SK-N-SH (cell line): ENCODE results near the gene GPR68. TPM values are rescaled to one million over a fixed set of nuclear protein-coding genes. Genes with fewer than 3 reads are reported as not detected.

ENCODE experiments used
- CTCF ChIA-PET: fragments of 300-600, 350-600 bp; formaldehyde crosslinking; extraction: SDS; loops from one replicate; lab custom pipeline; 2021; lab: Yijun Ruan, JAX
- POLR2A ChIA-PET: fragments of 350-600 bp; sonication (Branson Sonifier 250); formaldehyde crosslinking; extraction: SDS; loops from one replicate; lab custom pipeline; 2020; ENCODE audit warnings: antibody characterized with exemption, inconsistent platforms; lab: Yijun Ruan, JAX
- DNase-seq: peaks from one replicate; pipeline ENCODE4 v3.0.0; 2012
- H2AFZ ChIP-seq: fragments of 200-600 bp; sonication (generic); 2 replicates; pipeline ENCODE4 v1.8.1; 2016; ENCODE audit warnings: antibody characterized with exemption, mild to moderate bottlenecking, low read depth
- H3F3A ChIP-seq: fragments of 200-600 bp; sonication (generic); replicated peaks from 2 replicates; pipeline ENCODE3; 2016; ENCODE audit warnings: antibody characterized with exemption, mild to moderate bottlenecking; ENCODE audit not compliant: insufficient read depth
- H3K27ac ChIP-seq, 2 experiments: fragments of 200-500 bp in 1 of 2; fragments of 200-600 bp in 1 of 2; sonication (Bioruptor generic) in 1 of 2; sonication (generic), shearing (Covaris generic) in 1 of 2; 2 replicates each; pipeline versions ENCODE4 v1.5.1 to v1.6.1; 2014 to 2016; ENCODE audit warnings: low read depth in 2 of 2, inconsistent platforms in 1 of 2, low read length in 1 of 2, mild to moderate bottlenecking in 1 of 2, mixed read lengths in 1 of 2
- H3K27me3 ChIP-seq: fragments of 200-600 bp; sonication (generic), shearing (Covaris generic); 2 replicates; pipeline ENCODE4 v1.6.1; 2016; ENCODE audit warnings: mixed run types; ENCODE audit not compliant: insufficient read depth
- H3K36me3 ChIP-seq, 2 experiments: fragments of 200-500 bp in 1 of 2; fragments of 200-600 bp in 1 of 2; sonication (Bioruptor generic) in 1 of 2; sonication (generic) in 1 of 2; replicated peaks in 1 of 2; 2 replicates each; pipeline versions ENCODE3 to v1.5.1; 2014 to 2016; ENCODE audit warnings: low read length in 1 of 2, mild to moderate bottlenecking in 1 of 2; ENCODE audit not compliant: insufficient read depth in 2 of 2, control insufficient read depth in 1 of 2
- H3K4me1 ChIP-seq, 2 experiments: fragments of 200-500 bp in 1 of 2; fragments of 200-600 bp in 1 of 2; sonication (Bioruptor generic) in 1 of 2; sonication (generic), shearing (Covaris generic) in 1 of 2; 2 replicates each; pipeline versions ENCODE4 v1.5.1 to v1.6.1; 2014 to 2016; ENCODE audit warnings: low read depth in 1 of 2, low read length in 1 of 2, mixed run types in 1 of 2; ENCODE audit not compliant: insufficient read depth in 2 of 2, control insufficient read depth in 1 of 2
- H3K4me2 ChIP-seq: fragments of 200-600 bp; sonication (generic), shearing (Covaris generic); 2 replicates; pipeline ENCODE4 v1.6.1; 2017; ENCODE audit warnings: mixed run types
- H3K4me3 ChIP-seq, 2 experiments: fragments of 200-500 bp in 1 of 2; fragments of 200-600 bp in 1 of 2; sonication (Bioruptor generic) in 1 of 2; sonication (generic), shearing (Covaris generic) in 1 of 2; 2 replicates each; pipeline versions ENCODE4 v1.5.1 to v1.8.1; 2014 to 2016; ENCODE audit warnings: low read depth in 2 of 2, inconsistent platforms in 1 of 2, low read length in 1 of 2, mild to moderate bottlenecking in 1 of 2, mixed read lengths in 1 of 2, moderate library complexity in 1 of 2
- H3K79me2 ChIP-seq: fragments of 200-600 bp; sonication (generic); 2 replicates; pipeline ENCODE4 v1.8.1; 2017; ENCODE audit warnings: mild to moderate bottlenecking; ENCODE audit not compliant: insufficient read depth
- H3K9ac ChIP-seq: fragments of 200-600 bp; sonication (generic); 2 replicates; pipeline ENCODE4 v1.6.1; 2017; ENCODE audit warnings: mixed run types
- H3K9me2 ChIP-seq: fragments of 200-600 bp; sonication (generic); 2 replicates; pipeline ENCODE4 v1.6.1; 2017; ENCODE audit warnings: mixed run types
- H3K9me3 ChIP-seq: fragments of 200-600 bp; sonication (generic); 2 replicates; pipeline ENCODE4 v1.6.1; 2017; ENCODE audit warnings: mixed run types, mild to moderate bottlenecking, moderate library complexity
- H4K20me1 ChIP-seq: fragments of 200-600 bp; sonication (generic); 2 replicates; pipeline ENCODE4 v1.6.1; 2017; ENCODE audit warnings: mild to moderate bottlenecking, mixed run types; ENCODE audit not compliant: insufficient read depth
- CHD2 ChIP-seq: fragments of 150-350 bp; IDR thresholded peaks from 2 replicates; pipeline ENCODE4 v1.6.1; 2018; ENCODE audit warnings: low read length; ENCODE audit not compliant: partially characterized antibody
- EP300 ChIP-seq, 2 experiments: IDR thresholded peaks; 2 replicates each; pipeline versions ENCODE4 v1.4.0 to v1.6.1; 2012; ENCODE audit warnings: borderline replicate concordance in 1 of 2, low read depth in 1 of 2, low read length in 1 of 2
- EZH2phosphoT487 ChIP-seq: fragments of 200-600 bp; sonication (generic); IDR thresholded peaks from 2 replicates; pipeline ENCODE4 v1.6.1; 2017; ENCODE audit warnings: low read depth, mixed run types, mild to moderate bottlenecking, antibody characterized with exemption, moderate library complexity, borderline replicate concordance
- FOXJ3 ChIP-seq: sonication (generic); formaldehyde crosslinking; IDR thresholded peaks from 2 replicates; pipeline ENCODE4 v1.5.1; 2020; ENCODE audit warnings: mild to moderate bottlenecking, missing genetic modification reagents
- JUND ChIP-seq: IDR thresholded peaks from 2 replicates; pipeline ENCODE4 v1.4.0; 2012
- NRF1 ChIP-seq: IDR thresholded peaks from 2 replicates; pipeline ENCODE4 v1.6.1; 2012; ENCODE audit warnings: low read depth, mild to moderate bottlenecking, low read length
- RAD21 ChIP-seq: IDR thresholded peaks from 2 replicates; pipeline ENCODE4 v1.6.1; 2012; ENCODE audit warnings: mild to moderate bottlenecking, low read length
- RFX5 ChIP-seq: IDR thresholded peaks from 2 replicates; pipeline ENCODE4 v1.6.1; 2012; ENCODE audit warnings: mild to moderate bottlenecking, improper control_type of control experiment, low read length
- SMC3 ChIP-seq: IDR thresholded peaks from 2 replicates; pipeline ENCODE4 v1.6.1; 2012; ENCODE audit warnings: low read depth, low read length, improper control_type of control experiment
- TEAD4 ChIP-seq: IDR thresholded peaks from 2 replicates; pipeline ENCODE4 v1.4.0; 2012; ENCODE audit warnings: mild to moderate bottlenecking, borderline replicate concordance; ENCODE audit not compliant: insufficient read depth
- YY1 ChIP-seq: IDR thresholded peaks from 2 replicates; pipeline ENCODE4 v1.4.0; 2012; ENCODE audit warnings: low read depth, mild to moderate bottlenecking
- WGBS: methylation state at CpG from one replicate; pipeline ENCODE4 v1.1.6; 2017; ENCODE audit warnings: low lambda C conversion rate; 5-methylcytosine and 5-hydroxymethylcytosine counted together
- polyA plus RNA-seq, 3 experiments: library from polyadenylated mRNA; depleted of rRNA; stranded (reverse); fragments of >200 nt; gene quantifications; 2 replicates each; pipeline ENCODE4 v1.2.3, GENCODE V29; 2012
- TF ChIP-seq, protein P1 (sequence below): IDR thresholded peaks from 2 replicates; pipeline ENCODE4 v1.4.0; 2012; ENCODE audit warnings: low read depth, borderline replicate concordance
- TF ChIP-seq, protein P2 (sequence below): IDR thresholded peaks from 2 replicates; pipeline ENCODE4; 2012
- TF ChIP-seq, protein P3 (sequence below): fragments of 150-350 bp; IDR thresholded peaks from 2 replicates; pipeline ENCODE4 v1.6.1; 2017; ENCODE audit warnings: antibody characterized with exemption, low read length, low read depth, borderline replicate concordance
- TF ChIP-seq, protein P4 (sequence below): IDR thresholded peaks from 2 replicates; pipeline ENCODE4 v1.4.0; 2012; ENCODE audit warnings: low read depth

The GPR68 gene
- polyA plus RNA-seq, 1 of the 3 experiments (the other 2 are of a cell fraction) = 0.18 TPM

DNA sequence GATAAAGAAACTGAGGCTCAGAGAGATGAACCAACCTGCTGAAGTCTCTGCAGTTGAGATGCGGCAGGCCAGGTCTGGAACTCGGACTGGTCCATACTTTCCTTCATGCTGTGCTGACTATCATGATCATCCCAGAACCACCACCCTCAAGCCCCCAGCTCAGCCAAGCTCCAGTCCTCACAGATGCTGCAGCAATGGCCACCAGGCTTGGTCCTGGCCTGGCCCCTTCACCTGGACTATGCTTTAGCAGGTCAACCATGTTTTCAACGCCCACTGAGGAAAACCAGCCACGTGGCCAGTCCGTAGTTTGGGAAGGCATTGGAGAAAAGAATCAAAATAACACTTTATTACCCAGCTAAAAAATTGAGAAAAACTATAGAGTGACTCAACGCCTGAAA lies 1.4 kb downstream of the GPR68 start (continued):
- no peak for TF ChIP-seq YY1
- TF ChIP-seq, protein P1, sequence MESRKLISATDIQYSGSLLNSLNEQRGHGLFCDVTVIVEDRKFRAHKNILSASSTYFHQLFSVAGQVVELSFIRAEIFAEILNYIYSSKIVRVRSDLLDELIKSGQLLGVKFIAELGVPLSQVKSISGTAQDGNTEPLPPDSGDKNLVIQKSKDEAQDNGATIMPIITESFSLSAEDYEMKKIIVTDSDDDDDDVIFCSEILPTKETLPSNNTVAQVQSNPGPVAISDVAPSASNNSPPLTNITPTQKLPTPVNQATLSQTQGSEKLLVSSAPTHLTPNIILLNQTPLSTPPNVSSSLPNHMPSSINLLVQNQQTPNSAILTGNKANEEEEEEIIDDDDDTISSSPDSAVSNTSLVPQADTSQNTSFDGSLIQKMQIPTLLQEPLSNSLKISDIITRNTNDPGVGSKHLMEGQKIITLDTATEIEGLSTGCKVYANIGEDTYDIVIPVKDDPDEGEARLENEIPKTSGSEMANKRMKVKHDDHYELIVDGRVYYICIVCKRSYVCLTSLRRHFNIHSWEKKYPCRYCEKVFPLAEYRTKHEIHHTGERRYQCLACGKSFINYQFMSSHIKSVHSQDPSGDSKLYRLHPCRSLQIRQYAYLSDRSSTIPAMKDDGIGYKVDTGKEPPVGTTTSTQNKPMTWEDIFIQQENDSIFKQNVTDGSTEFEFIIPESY = no peak
- TF ChIP-seq EZH2phosphoT487 = no peak
- no peak for TF ChIP-seq FOXJ3
- TF ChIP-seq CHD2 = no peak

DNA sequence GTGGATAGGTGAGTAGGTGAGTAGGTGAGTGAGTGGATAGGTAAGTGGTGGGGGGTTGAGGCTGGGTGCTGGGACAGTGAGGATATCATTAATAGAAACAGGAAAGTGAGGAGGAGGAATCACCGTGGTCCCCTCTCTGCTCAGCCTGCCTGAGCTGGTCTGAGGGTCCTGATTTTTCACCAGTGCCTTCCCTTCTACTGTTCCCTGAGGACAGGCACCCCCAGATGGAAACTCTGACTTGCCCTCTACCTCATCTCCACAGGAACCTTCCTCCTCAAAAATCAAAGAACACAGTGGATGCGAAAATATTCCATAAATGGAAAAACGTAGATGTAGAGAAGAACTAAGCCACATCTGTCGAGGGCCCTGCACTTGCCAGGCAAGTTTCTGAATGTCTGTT lies 1.9 kb downstream of the GPR68 start:
- 74% methylated on average over 4 of the region's 4 CpGs for WGBS
- peaks cover 7 to 39% of the 10 kb centered on the region in 2 experiments; a peak in 2 of 4 replicates for H3K4me1 ChIP-seq
- no peak overlapping the region for H3K27ac ChIP-seq
- no peak overlapping the region for H2AFZ ChIP-seq
- TF ChIP-seq RAD21 (no peak), SMC3 (no peak), RFX5 (no peak), EP300 (IDR thresholded peaks at IDR 0.05; ENCODE audit: borderline replicate concordance in 1 of 2, low read depth in 1 of 2, low read length in 1 of 2) (no peak), FOXJ3 (no peak), NRF1 (no peak), JUND (no peak), TEAD4 (no peak)
- TF ChIP-seq, protein P2, sequence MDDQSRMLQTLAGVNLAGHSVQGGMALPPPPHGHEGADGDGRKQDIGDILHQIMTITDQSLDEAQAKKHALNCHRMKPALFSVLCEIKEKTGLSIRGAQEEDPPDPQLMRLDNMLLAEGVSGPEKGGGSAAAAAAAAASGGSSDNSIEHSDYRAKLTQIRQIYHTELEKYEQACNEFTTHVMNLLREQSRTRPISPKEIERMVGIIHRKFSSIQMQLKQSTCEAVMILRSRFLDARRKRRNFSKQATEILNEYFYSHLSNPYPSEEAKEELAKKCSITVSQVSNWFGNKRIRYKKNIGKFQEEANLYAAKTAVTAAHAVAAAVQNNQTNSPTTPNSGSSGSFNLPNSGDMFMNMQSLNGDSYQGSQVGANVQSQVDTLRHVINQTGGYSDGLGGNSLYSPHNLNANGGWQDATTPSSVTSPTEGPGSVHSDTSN = no peak
- TF ChIP-seq, protein P3, sequence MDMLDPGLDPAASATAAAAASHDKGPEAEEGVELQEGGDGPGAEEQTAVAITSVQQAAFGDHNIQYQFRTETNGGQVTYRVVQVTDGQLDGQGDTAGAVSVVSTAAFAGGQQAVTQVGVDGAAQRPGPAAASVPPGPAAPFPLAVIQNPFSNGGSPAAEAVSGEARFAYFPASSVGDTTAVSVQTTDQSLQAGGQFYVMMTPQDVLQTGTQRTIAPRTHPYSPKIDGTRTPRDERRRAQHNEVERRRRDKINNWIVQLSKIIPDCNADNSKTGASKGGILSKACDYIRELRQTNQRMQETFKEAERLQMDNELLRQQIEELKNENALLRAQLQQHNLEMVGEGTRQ = no peak
- TF ChIP-seq, protein P1 = no peak
- TF ChIP-seq, protein P4, sequence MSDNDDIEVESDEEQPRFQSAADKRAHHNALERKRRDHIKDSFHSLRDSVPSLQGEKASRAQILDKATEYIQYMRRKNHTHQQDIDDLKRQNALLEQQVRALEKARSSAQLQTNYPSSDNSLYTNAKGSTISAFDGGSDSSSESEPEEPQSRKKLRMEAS = no peak
- no peaks in the 10 kb centered on the region for H3K36me3 ChIP-seq
- no peaks in the 10 kb centered on the region for H3K79me2 ChIP-seq
- DNase-seq = no peak
- no peaks in the 10 kb centered on the region for H3K9me2 ChIP-seq
- H4K20me1 ChIP-seq = no peaks in the 10 kb centered on the region
- H3K27me3 ChIP-seq = no peaks in the 10 kb centered on the region
- H3K9me3 ChIP-seq = no peaks in the 10 kb centered on the region
- no peak overlapping the region for H3K9ac ChIP-seq
- no peak overlapping the region for H3K4me3 ChIP-seq
- no peak overlapping the region for H3K4me2 ChIP-seq
- ChIA-PET CTCF (interaction anchor here (1.0 to 3.2 kb wide), 6 partner anchors 10 to 339 kb away, joined by 3 to 21 read pairs (median 10); no protein-coding TSS in a partner anchor), POLR2A (no interaction called here)
- no peaks in the 10 kb centered on the region for H3F3A ChIP-seq
